RWPE2 (cell line): ENCODE measurements around the gene UBE2E2.

Experiments
- ATAC-seq: fragments of 200-7000 bp; cut with Tn5 transposase; 3 replicates; pipeline ENCODE4 v1.9.1; 2021; ENCODE audit warnings: low read depth
- DNase-seq: peaks from one replicate; pipeline ENCODE4 v3.0.0-alpha.2; 2020; ENCODE audit warnings: low spot score
- H3K27ac ChIP-seq: fragments of 450-650 bp; 2 replicates; pipeline ENCODE4 v1.5.1; 2017; ENCODE audit warnings: mild to moderate bottlenecking; ENCODE audit not compliant: poor library complexity, severe bottlenecking
- H3K27me3 ChIP-seq: fragments of 250-450 bp; sonication (Bioruptor Pico); 2 replicates; pipeline ENCODE4 v1.5.1; 2021; ENCODE audit warnings: mild to moderate bottlenecking, moderate library complexity; ENCODE audit not compliant: insufficient read depth, poor library complexity, severe bottlenecking
- H3K36me3 ChIP-seq: fragments of 250-450 bp; sonication (Bioruptor Pico); 2 replicates; pipeline ENCODE4 v1.5.1; 2020; ENCODE audit warnings: low read depth, mild to moderate bottlenecking, moderate library complexity
- H3K4me1 ChIP-seq: fragments of 250-450 bp; sonication (Bioruptor Pico); 2 replicates; pipeline ENCODE4 v1.5.1; 2021; ENCODE audit warnings: mild to moderate bottlenecking, moderate library complexity; ENCODE audit not compliant: insufficient read depth, poor library complexity, severe bottlenecking
- H3K4me3 ChIP-seq: fragments of 250-450 bp; sonication (Bioruptor Pico); 2 replicates; pipeline ENCODE4 v1.5.1; 2021; ENCODE audit warnings: mild to moderate bottlenecking, moderate library complexity; ENCODE audit not compliant: severe bottlenecking
- H3K9me3 ChIP-seq: fragments of 250-450 bp; sonication (Bioruptor Pico); 2 replicates; pipeline ENCODE4 v1.5.1; 2021; ENCODE audit warnings: mild to moderate bottlenecking, moderate library complexity; ENCODE audit not compliant: severe bottlenecking
- CTCF ChIP-seq: fragments of 450-650 bp; IDR thresholded peaks from one replicate; pipeline ENCODE4 v1.5.1; 2017; ENCODE audit warnings: mild to moderate bottlenecking, moderate library complexity; ENCODE audit not compliant: poor library complexity, severe bottlenecking

The UBE2E2 gene

GRCh38 chr3:23303601-23304217 is 100.6 kb downstream of the UBE2E2 start:
- Histone ChIP-seq H3K36me3 (no peaks in the 10 kb centered on the region), H3K4me1 (no peaks in the 10 kb centered on the region), H3K9me3 (no peaks in the 10 kb centered on the region), H3K27ac (no peak overlapping the region), H3K27me3 (no peaks in the 10 kb centered on the region), H3K4me3 (no peak overlapping the region)
- DNase-seq = no peak
- TF ChIP-seq CTCF = no peak
- no peak for ATAC-seq

GRCh38 chr3:23304424-23304823 is 101.3 kb downstream of the UBE2E2 start:
- H3K27ac ChIP-seq = no peak overlapping the region
- no peak for TF ChIP-seq CTCF
- ATAC-seq (no peak), DNase-seq (no peak)
- H3K4me3 ChIP-seq = no peak overlapping the region
- H3K36me3 ChIP-seq = no peaks in the 10 kb centered on the region
- no peaks in the 10 kb centered on the region for H3K27me3 ChIP-seq
- H3K9me3 ChIP-seq = no peaks in the 10 kb centered on the region
- H3K4me1 ChIP-seq = no peaks in the 10 kb centered on the region

- DNase-seq (no peak), ATAC-seq (no peak)
- TF ChIP-seq CTCF = no peak
- no peaks in the 10 kb centered on the region for H3K27me3 ChIP-seq
- no peaks in the 10 kb centered on the region for H3K36me3 ChIP-seq
- H3K4me1 ChIP-seq = no peaks in the 10 kb centered on the region
- no peaks in the 10 kb centered on the region for H3K9me3 ChIP-seq
- H3K27ac ChIP-seq = no peak overlapping the region
- no peak overlapping the region for H3K4me3 ChIP-seq
Observed at GRCh38 chr3:23308986-23309625, 106.0 kb downstream of the UBE2E2 start.

- H3K27ac ChIP-seq = no peak overlapping the region
- no peak for TF ChIP-seq CTCF
- H3K36me3 ChIP-seq = no peaks in the 10 kb centered on the region
- H3K4me3 ChIP-seq = no peak overlapping the region
- H3K4me1 ChIP-seq = no peaks in the 10 kb centered on the region
- ATAC-seq (no peak), DNase-seq (no peak)
- H3K9me3 ChIP-seq = no peaks in the 10 kb centered on the region
- no peaks in the 10 kb centered on the region for H3K27me3 ChIP-seq
Observed at GRCh38 chr3:23312866-23313265, 109.7 kb downstream of the UBE2E2 start.

- Histone ChIP-seq H3K36me3 (no peaks in the 10 kb centered on the region), H3K27ac (no peak overlapping the region), H3K4me1 (no peaks in the 10 kb centered on the region), H3K27me3 (no peaks in the 10 kb centered on the region), H3K9me3 (no peaks in the 10 kb centered on the region), H3K4me3 (no peak overlapping the region)
- ATAC-seq = no peak
- TF ChIP-seq CTCF = no peak
- DNase-seq = no peak
Observed at GRCh38 chr3:23314981-23315762, 112.0 kb downstream of the UBE2E2 start.
